KG1 (cell line): ENCODE measurements around the gene MED13L.
"Not testable (repeated sequence)": the region's sequence is repeated elsewhere in the genome, so short reads cannot be mapped to it uniquely, and the experiment has no call there.

Experiments
- DNase-seq: peaks from one replicate; lab custom pipeline; 2025; lab: John Stamatoyannopoulos, UW

The MED13L gene

GRCh38 chr12:116053479-116054200 is 223.9 kb downstream of the MED13L start:
- DNase-seq: no peak

- DNase-seq: no peak
These were observed 227.2 kb downstream of the MED13L start for GRCh38 chr12:116050275-116050674.

GRCh38 chr12:116048879-116049278 is 228.6 kb downstream of the MED13L start:
- DNase-seq: no peak

GRCh38 chr12:116046039-116046438 is 231.5 kb downstream of the MED13L start:
- DNase-seq: no peak

- no peak for DNase-seq
These were observed 232.3 kb downstream of the MED13L start for GRCh38 chr12:116045150-116045549.

GRCh38 chr12:116043659-116044535 is 233.6 kb downstream of the MED13L start:
- no peak for DNase-seq

GRCh38 chr12:116040402-116040801 is 237.1 kb downstream of the MED13L start:
- no peak for DNase-seq

- no peak for DNase-seq
These were observed 238.4 kb downstream of the MED13L start for GRCh38 chr12:116039081-116039480.

GRCh38 chr12:116037941-116038837 is 239.3 kb downstream of the MED13L start:
- no peak for DNase-seq

GRCh38 chr12:116033765-116034164 is 243.7 kb downstream of the MED13L start:
- no peak for DNase-seq

- DNase-seq: not testable (repeated sequence)
These were observed 245.9 kb downstream of the MED13L start for GRCh38 chr12:116031624-116032023.

GRCh38 chr12:116028619-116029018 is 248.9 kb downstream of the MED13L start:
- no peak for DNase-seq

- DNase-seq: no peak
These were observed 250.0 kb downstream of the MED13L start for GRCh38 chr12:116027551-116027821.

- DNase-seq: no peak
These were observed 250.5 kb downstream of the MED13L start for GRCh38 chr12:116026768-116027550.

- DNase-seq: no peak
These were observed 251.1 kb downstream of the MED13L start for GRCh38 chr12:116026346-116026745.

GRCh38 chr12:116024769-116025168 is 252.7 kb downstream of the MED13L start:
- DNase-seq: no peak

- DNase-seq: no peak
These were observed 258.1 kb downstream of the MED13L start for GRCh38 chr12:116019415-116019814.

- DNase-seq: no peak
These were observed 259.2 kb downstream of the MED13L start for GRCh38 chr12:116018282-116018681.

- no peak for DNase-seq
These were observed 262.0 kb downstream of the MED13L start for GRCh38 chr12:116015525-116015924.

GRCh38 chr12:116012757-116013156 is 264.7 kb downstream of the MED13L start:
- no peak for DNase-seq

- DNase-seq: no peak
These were observed 266.3 kb downstream of the MED13L start for GRCh38 chr12:116011217-116011616.

GRCh38 chr12:116010467-116010866 is 267.0 kb downstream of the MED13L start:
- DNase-seq: no peak
